Ovary (tissue), 3 donors: ENCODE data around the gene ARHGEF25.

Source experiments
- CTCF ChIP-seq, 3 donors: fragments of 450-650 bp in 2 of 3; fragments of 200-600 bp in 1 of 3; IDR thresholded peaks; one replicate each; pipeline versions ENCODE4 v1.5.1 to v1.8.0; 2016 to 2022; ENCODE audit warnings: antibody characterized with exemption in 3 of 3, mild to moderate bottlenecking in 1 of 3
- EP300 ChIP-seq: sonication (generic); formaldehyde crosslinking; IDR thresholded peaks from one replicate; pipeline ENCODE4 v1.6.1; 2017; ENCODE audit warnings: antibody characterized with exemption
- POLR2A ChIP-seq: fragments of 450-650 bp; IDR thresholded peaks from one replicate; pipeline ENCODE4 v1.6.1; 2017; ENCODE audit warnings: antibody characterized with exemption, mild to moderate bottlenecking, moderate library complexity
- donor health status: DM: no; HTN: no; CAD: no.

GRCh38 chr12:57637364-57637763, 26.1 kb downstream of the ARHGEF25 start:
- TF ChIP-seq CTCF (IDR thresholded peaks at IDR 0.05) (no peak), POLR2A (no peak), EP300 (no peak)
